ENCODE measurements around the gene TMEM95.

The TMEM95 gene

DNA sequence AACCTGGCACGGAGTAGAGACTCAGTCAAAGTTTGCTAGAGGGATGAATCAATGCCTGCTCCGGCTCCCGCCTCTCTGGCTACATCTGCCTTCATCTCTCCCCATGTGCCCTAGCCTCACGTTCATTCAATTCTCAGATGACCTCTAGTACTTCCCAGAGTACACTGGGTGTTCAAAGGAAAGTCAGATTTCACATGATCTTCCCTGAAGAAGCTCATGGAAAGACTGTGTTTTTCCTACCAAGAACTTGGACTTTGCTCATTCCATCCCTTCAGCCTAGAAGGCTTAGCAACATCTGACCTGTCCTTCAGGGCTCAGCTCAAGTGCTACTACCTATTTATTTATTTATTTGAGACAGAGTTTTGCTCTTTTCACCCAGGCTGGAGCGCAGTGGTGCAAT is 14.9 kb downstream of the TMEM95 start:
- no peak overlapping the region for H3K4me3 ChIP-seq (ENCODE audit: low read length)
- DNase-seq (ENCODE audit: low read depth): no peak
- TF ChIP-seq, protein P1, sequence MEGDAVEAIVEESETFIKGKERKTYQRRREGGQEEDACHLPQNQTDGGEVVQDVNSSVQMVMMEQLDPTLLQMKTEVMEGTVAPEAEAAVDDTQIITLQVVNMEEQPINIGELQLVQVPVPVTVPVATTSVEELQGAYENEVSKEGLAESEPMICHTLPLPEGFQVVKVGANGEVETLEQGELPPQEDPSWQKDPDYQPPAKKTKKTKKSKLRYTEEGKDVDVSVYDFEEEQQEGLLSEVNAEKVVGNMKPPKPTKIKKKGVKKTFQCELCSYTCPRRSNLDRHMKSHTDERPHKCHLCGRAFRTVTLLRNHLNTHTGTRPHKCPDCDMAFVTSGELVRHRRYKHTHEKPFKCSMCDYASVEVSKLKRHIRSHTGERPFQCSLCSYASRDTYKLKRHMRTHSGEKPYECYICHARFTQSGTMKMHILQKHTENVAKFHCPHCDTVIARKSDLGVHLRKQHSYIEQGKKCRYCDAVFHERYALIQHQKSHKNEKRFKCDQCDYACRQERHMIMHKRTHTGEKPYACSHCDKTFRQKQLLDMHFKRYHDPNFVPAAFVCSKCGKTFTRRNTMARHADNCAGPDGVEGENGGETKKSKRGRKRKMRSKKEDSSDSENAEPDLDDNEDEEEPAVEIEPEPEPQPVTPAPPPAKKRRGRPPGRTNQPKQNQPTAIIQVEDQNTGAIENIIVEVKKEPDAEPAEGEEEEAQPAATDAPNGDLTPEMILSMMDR (conservative IDR thresholded peaks at IDR 0.05; ENCODE audit: low read depth, low read length): no peak

DNA sequence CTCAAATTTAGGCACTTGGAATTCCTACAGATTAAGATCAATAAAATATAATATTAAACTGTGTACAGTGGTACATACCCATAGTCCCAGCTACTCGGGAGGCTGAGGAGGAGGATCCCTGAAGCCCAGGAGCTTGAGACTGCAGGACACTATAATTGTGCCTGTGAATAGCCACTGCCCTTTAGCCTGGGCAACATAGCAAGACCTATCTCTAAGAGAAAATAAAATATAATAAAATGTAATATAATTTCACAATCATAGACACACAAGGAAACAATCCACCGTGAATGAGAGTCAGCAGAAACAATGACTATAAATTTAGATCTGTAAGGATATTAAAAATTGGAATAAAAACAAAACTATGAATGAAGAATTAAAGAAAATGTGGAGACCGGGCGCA is 15.9 kb downstream of the TMEM95 start:
- no peak overlapping the region for H3K4me3 ChIP-seq (ENCODE audit: low read length)
- TF ChIP-seq, protein P1 (conservative IDR thresholded peaks at IDR 0.05; ENCODE audit: low read depth, low read length): no peak
- DNase-seq (ENCODE audit: low read depth): no peak

DNA sequence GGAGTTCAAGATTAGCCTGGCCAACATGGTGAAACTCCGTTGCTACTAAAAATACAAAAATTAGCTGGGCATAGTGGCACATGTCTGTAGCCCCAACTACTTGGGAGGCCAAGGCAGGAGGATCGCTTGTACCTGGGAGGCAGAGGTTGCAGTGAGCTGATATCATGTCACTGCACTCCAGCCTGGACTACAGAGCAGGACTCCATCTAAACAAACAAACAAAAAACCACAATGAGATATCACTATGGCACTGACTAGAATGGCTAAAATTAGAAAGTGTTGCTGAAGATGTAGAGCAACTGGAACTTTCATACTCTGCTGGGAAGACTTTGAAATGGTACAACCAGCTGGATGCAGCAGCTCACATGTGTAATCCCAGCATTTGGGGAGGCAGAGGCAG is 19.4 kb downstream of the TMEM95 start:
- H3K4me3 ChIP-seq (ENCODE audit: low read length): no peak overlapping the region
- DNase-seq (ENCODE audit: low read depth): no peak
- TF ChIP-seq, protein P1 (conservative IDR thresholded peaks at IDR 0.05; ENCODE audit: low read depth, low read length): no peak

DNA sequence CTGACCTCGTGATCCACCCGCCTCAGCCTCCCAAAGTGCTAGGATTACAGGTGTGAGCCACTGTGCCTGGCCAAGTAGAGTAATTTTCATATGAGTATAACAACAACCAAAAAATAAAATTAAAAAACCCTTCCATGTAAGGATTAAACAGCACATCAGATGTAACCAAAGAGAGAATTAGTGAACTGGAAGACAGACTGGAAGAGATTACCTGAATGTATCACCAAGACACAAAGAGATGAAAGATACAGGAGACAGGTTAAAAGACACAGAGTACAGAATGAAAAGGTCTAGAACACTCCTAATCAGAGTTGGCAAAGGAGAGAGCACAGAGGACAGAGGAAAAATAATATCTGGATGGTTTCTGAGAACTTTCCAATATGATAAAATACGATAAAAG is 24.2 kb downstream of the TMEM95 start:
- H3K4me3 ChIP-seq (ENCODE audit: low read length): no peak overlapping the region
- no peak for DNase-seq (ENCODE audit: low read depth)
- TF ChIP-seq, protein P1 (conservative IDR thresholded peaks at IDR 0.05; ENCODE audit: low read depth, low read length): no peak

DNA sequence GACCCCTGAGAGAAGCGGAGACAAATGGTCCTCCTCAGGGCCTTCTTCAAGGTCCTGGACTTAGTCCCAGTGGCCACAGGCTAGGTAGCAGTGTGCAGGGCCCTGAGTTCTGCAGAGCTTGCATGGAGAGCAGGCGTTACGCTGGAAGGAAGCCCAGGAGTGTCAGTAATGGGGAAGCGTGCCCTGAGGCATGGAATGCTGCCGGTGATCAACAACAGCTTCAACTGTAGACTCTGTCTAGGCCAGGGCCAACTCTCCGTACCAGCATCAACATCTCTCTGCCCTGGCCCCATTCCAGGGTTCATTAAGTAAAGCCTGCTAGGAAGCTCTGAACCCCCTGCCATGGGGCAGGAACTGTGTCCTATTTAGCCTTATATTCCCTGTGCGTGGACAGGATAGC is 25.4 kb downstream of the TMEM95 start:
- peak; percentile 63 for DNase-seq (ENCODE audit: low read depth)
- H3K4me3 ChIP-seq (ENCODE audit: low read length): peak overlapping the region; percentile 48
- TF ChIP-seq, protein P1 (conservative IDR thresholded peaks at IDR 0.05; ENCODE audit: low read depth, low read length): no peak

DNA sequence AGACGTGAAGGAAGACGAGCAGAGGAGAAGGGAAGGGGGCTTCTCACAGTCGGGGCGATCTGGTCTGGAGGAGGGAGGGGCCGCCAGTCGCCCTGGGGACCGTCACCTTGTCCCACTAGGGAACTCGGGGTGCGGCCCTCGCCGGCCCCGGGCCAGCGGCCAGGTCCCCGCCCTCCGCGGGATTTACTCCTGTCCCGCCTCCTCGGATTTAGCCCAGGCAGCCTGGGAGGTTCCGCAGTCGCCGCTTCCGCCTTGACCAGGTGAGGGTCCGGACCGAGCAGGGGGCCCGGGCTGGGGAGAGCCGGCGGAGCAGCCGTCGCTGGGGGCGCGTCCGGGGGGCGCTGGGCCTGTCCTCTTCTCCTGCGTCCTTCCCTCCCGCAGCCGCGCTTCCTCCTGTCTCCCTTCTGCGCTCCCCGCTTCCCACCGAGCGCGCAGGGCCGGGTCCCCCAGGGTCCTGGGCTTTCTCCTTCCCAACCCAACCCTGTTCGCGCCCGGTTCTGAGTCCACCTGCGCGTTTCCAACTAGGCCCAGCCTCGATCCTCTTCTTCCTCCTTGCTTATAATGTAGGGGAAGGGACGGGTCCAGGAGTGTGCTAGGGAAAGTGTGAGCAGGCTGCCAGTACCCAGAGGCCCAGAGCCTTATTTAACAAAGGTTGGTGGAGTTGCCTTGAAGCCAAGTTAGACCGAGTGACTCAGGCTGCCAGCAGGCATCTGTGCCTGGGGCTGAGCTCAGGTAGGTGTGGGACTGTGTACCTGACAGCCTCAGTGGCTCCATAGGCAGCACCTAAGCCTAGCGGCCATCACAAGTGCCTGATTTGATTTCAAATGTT is 26.1 kb downstream of the TMEM95 start, which contains the start of gene TNK1:
TNK1 (plus strand) TSS at position 235 of the 829 bp plus-strand sequence. CDS start 1,838 bp downstream, outside the sequence.
- TF ChIP-seq, protein P1 (conservative IDR thresholded peaks at IDR 0.05; ENCODE audit: low read depth, low read length): no peak
- no peak for DNase-seq (ENCODE audit: low read depth)
- peak within 1 kb of the TSS; percentile 48 for H3K4me3 ChIP-seq (ENCODE audit: low read length)

DNA sequence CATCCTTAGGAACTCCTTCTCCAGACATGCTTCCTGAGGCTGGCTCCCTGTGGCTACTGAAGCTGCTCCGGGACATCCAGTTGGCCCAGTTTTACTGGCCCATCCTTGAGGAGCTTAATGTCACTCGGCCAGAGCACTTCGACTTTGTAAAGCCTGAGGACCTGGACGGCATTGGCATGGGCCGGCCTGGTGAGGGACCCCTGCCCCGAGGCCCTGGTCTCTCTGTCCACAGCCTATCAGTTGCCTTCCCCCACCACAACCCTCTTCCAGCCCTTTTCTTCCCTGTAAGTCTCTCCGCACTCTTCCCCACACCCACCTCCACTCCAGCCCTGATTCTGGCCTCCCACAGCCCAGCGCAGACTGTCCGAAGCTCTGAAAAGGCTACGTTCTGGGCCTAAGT is 27.9 kb downstream of the TMEM95 start:
- DNase-seq (ENCODE audit: low read depth): no peak
- TF ChIP-seq, protein P1 (conservative IDR thresholded peaks at IDR 0.05; ENCODE audit: low read depth, low read length): no peak
- no peak overlapping the region for H3K4me3 ChIP-seq (ENCODE audit: low read length)

Measured in retinal pigment epithelial cell (primary cell).